ENCODE results near the gene AUTS2. TPM values are rescaled to one million over a fixed set of nuclear protein-coding genes. Genes with fewer than 3 reads are reported as not detected.

AUTS2 gene
- total and polyA plus RNA-seq, 2 of the 8 experiments (the other 6 are each of a cell fraction or from before 2014, with no cell fraction given) = 25.9 to 101 TPM

GRCh38 chr7:69768986-69769595 is 170.8 kb downstream of the AUTS2 start:
- no peak overlapping the region for H4K5ac ChIP-seq (ENCODE audit: insufficient read length, low read depth, low read length)
- H2AK5ac ChIP-seq (ENCODE audit: low read depth, low read length) = no peak overlapping the region
- H3K79me1 ChIP-seq (ENCODE audit: low read depth, low read length) = peaks cover 5% of the 10 kb centered on the region; the same call in 1 of the 2 replicates
- 96% methylated on average over 1 of the region's 1 CpG; no CpG with 5 or more reads in 1 of the 2 experiments for WGBS, 2 experiments (ENCODE audit: extremely low coverage in 1 of 2, insufficient coverage in 1 of 2, insufficient read length in 1 of 2, insufficient replicate concordance in 2 of 2, low coverage in 1 of 2, low lambda C conversion rate in 2 of 2, missing lambda C conversion rate in 1 of 2)
- H3K36me3 ChIP-seq (ENCODE audit: control insufficient read depth in 2 of 4, insufficient read depth in 4 of 4, low read length in 3 of 4) = no peaks in the 10 kb centered on the region
- H3K27ac ChIP-seq (ENCODE audit: low read depth, low read length) = no peak overlapping the region
- H3K4me3 ChIP-seq (ENCODE audit: extremely low read depth in 1 of 4, insufficient read depth in 2 of 4, low read depth in 3 of 4, low read length in 4 of 4) = no peak overlapping the region
- H3K4me2 ChIP-seq (ENCODE audit: insufficient read depth in 1 of 2, low read depth in 2 of 2, low read length in 2 of 2) = no peak overlapping the region
- H2BK5ac ChIP-seq (ENCODE audit: low read depth, low read length) = no peak overlapping the region
- H4K20me1 ChIP-seq (replicated peaks in 1 of 2; ENCODE audit: control insufficient read depth in 1 of 2, insufficient read depth in 2 of 2, low read length in 2 of 2) = peaks cover 0 to 3% of the 10 kb centered on the region in 2 experiments
- no peak overlapping the region for H3K23ac ChIP-seq (ENCODE audit: insufficient read length)
- H4K91ac ChIP-seq (replicated peaks; ENCODE audit: insufficient read length, low read length) = no peak overlapping the region
- no peaks in the 10 kb centered on the region for H3K23me2 ChIP-seq (ENCODE audit: low read depth, low read length)
- H3K9me3 ChIP-seq (ENCODE audit: insufficient read depth in 2 of 2, low read depth in 1 of 2, low read length in 1 of 2) = no peaks in the 10 kb centered on the region
- no peak overlapping the region for H3K56ac ChIP-seq (replicated peaks; ENCODE audit: insufficient read length, low read depth, low read length)
- no peak overlapping the region for H3K9ac ChIP-seq (replicated peaks in 1 of 4; ENCODE audit: extremely low read depth in 1 of 4, low read depth in 3 of 4, low read length in 3 of 4)
- no peaks in the 10 kb centered on the region; a peak in 1 of 7 replicates for H3K27me3 ChIP-seq (replicated peaks in 1 of 4; ENCODE audit: control insufficient read depth in 3 of 4, extremely low read depth in 1 of 4, insufficient read depth in 3 of 4, low read length in 3 of 4)
- no peak overlapping the region for H2AFZ ChIP-seq (ENCODE audit: low read length)
- FAIRE-seq (no peak), DNase-seq (ENCODE audit: low read depth in 1 of 2, low spot score in 2 of 2) (no peak)
- no peak overlapping the region for H3K14ac ChIP-seq (ENCODE audit: insufficient read length)
- ChIA-PET POLR2A (ENCODE audit: partially characterized antibody) (interaction anchor here (1.2 kb wide), 1 partner anchor 12 kb away, joined by 4 read pairs; no protein-coding TSS in a partner anchor), CTCF (ENCODE audit: partially characterized antibody) (interaction anchor here (0.7 to 1.3 kb wide), 2 partner anchors 15 to 30 kb away, joined by 3 read pairs; no protein-coding TSS in a partner anchor)
- H2BK12ac ChIP-seq (ENCODE audit: low read depth, low read length) = no peak overlapping the region
- H2BK120ac ChIP-seq (replicated peaks; ENCODE audit: low read depth, low read length) = no peak overlapping the region
- no peak overlapping the region for H2BK20ac ChIP-seq (ENCODE audit: low read length)
- H3K79me2 ChIP-seq (ENCODE audit: control insufficient read depth in 1 of 2, insufficient read depth in 2 of 2, low read length in 2 of 2) = 0 out of 4 replicates have a peak, but pooled peaks cover 0 to 3% of the 10 kb centered on the region in 2 experiments
- H2BK15ac ChIP-seq (ENCODE audit: low read length) = no peak overlapping the region
- no peak overlapping the region for H3K18ac ChIP-seq (ENCODE audit: extremely low read depth, low read length)
- H4K8ac ChIP-seq (ENCODE audit: extremely low read depth, insufficient read depth, low read length) = no peak overlapping the region
- H3K4me1 ChIP-seq (replicated peaks in 1 of 4; ENCODE audit: control insufficient read depth in 3 of 4, insufficient read depth in 4 of 4, low read length in 3 of 4) = no peaks in the 10 kb centered on the region; a peak in 2 of 7 replicates
- H3K4ac ChIP-seq (replicated peaks; ENCODE audit: insufficient read length, low read depth, low read length) = no peak overlapping the region
- TF ChIP-seq SIRT6 (IDR thresholded peaks at IDR 0.05; ENCODE audit: low read length) (no peak), POLR2A (IDR thresholded peaks at IDR 0.05; ENCODE audit: control extremely low read depth in 1 of 2, low read depth in 2 of 2, low read length in 2 of 2) (no peak), CTBP2 (IDR thresholded peaks at IDR 0.05; ENCODE audit: borderline replicate concordance, insufficient read depth, insufficient read length, low read length) (no peak), SIN3A (conservative IDR thresholded peaks at IDR 0.05 in 1 of 2, IDR thresholded peaks at IDR 0.05 in 1 of 2; ENCODE audit: low read depth in 1 of 2, low read length in 2 of 2) (no peak), E2F6 (IDR thresholded peaks at IDR 0.05) (no peak), ATF2 (IDR thresholded peaks at IDR 0.05; ENCODE audit: low read length) (no peak), BRCA1 (IDR thresholded peaks at IDR 0.05; ENCODE audit: low read depth, low read length) (no peak), SP4 (IDR thresholded peaks at IDR 0.05; ENCODE audit: low read length) (no peak), TAF1 (IDR thresholded peaks at IDR 0.05; ENCODE audit: low read depth, low read length) (no peak), GTF2F1 (IDR thresholded peaks at IDR 0.05; ENCODE audit: borderline replicate concordance, low read depth, low read length) (no peak), YY1 (IDR thresholded peaks at IDR 0.05; ENCODE audit: low read depth, low read length) (no peak)
